GM21529 (cell line): ENCODE data around the gene LRPPRC.
"Not testable (repeated sequence)": the region's sequence is repeated elsewhere in the genome, so short reads cannot be mapped to it uniquely, and the experiment has no call there.

Source experiments
- ATAC-seq: cut with Tn5 transposase; IDR thresholded peaks from one replicate; pipeline ENCODE4 v1.9.1; 2021; ENCODE audit not compliant: unreplicated experiment

LRPPRC gene

DNA sequence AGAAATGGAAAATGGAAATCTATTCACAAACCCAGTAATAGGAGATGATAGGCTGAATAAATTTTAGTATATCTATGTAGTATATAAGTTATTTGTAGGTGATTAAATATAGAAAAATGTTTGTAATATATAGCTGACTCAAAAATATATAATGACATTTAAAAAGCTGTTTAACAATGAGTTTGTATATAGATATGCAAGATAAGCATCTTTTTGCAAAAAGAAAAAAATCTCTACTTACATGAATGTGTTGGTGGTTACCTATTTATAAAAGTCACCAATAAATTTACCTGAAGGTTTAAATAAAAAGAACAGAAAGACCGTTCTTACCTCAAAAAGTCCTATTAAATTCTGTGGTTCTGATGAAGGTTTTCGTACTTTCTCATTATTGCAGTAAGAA, 71.3 kb downstream of the LRPPRC start:
- ATAC-seq, result no peak

DNA sequence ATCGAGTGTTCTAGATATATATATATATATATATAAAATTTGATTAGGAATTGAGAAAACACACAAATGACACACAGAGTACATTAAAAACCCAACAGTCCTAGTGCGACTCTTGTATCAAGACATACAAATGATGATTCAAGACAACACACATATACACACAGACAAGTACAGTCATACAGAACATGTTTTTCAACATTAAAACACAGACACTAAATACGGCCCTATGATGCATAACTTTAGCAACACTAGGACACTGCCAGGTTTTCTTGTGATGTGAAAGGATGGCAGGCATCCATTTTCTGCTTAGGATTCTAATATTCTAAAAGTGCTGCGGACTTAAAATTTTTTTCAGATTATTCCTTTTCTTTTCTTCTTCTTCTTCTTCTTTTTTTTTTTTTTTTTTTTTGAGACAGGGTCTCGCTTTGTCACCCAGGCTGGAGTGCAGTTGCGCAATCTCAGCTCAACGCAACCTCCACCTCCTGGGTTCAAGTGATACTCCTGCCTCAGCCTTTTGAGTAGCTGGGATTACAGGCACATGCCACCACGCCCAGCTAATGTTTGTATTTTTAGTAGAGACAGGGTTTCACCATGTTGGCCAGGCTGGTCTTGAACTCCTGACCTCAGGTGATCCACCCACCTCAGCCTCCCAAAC, 84.5 kb downstream of the LRPPRC start:
- ATAC-seq, result not testable (repeated sequence)

GRCh38 chr2:43906448-43907109, 89.2 kb downstream of the LRPPRC start:
- no peak for ATAC-seq

DNA sequence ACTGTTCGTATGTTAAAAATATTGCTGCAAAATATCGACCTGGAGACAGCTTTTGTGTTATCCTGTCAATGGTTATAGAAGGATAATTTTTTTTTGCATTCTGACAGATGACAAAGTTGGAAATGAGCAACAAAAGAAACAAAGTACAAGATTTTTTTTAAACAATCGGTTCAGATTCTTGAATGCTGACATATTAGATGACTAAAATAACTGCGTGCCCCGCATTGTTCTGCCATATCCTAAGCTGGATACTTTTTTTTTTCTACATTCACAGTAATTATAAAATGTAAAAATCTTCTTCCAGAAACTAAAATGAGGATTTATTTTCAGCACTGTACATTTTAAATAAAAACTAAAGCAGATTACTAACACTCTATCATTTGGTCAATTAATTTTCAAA, 89.9 kb downstream of the LRPPRC start:
- ATAC-seq, result no peak

- ATAC-seq, result no peak
Measured at GRCh38 chr2:43905371-43905803, 90.4 kb downstream of the LRPPRC start.

- no peak for ATAC-seq
Measured at GRCh38 chr2:43899589-43899988, 96.2 kb downstream of the LRPPRC start.

DNA sequence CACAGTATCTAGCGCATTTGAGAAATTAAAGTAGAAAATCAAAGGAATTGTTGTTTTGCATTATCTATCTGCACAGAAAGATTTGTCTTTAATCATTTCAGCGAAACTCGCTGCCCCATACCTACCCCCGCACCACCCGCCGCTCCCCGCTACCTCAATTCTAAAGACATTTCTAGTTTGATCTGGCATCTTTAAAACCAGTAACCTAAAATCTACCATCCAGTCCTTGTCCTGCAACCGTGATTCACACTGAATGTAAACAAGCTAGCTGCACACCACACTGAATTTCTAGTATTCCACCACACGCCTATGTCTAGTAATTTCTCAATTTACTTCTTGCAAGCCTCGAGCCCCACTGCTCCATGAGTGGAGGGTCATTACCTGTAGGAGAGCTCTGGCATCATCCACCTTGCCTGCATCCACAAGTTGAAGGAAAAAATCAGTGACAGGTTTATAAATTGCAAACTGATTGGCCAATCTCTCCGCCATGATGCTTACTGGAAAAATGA, 96.9 kb downstream of the LRPPRC start:
- no peak for ATAC-seq

GRCh38 chr2:43898134-43898837, 97.5 kb downstream of the LRPPRC start:
- ATAC-seq, result no peak

- ATAC-seq, result no peak
Measured at GRCh38 chr2:43897492-43897891, 98.3 kb downstream of the LRPPRC start.

DNA sequence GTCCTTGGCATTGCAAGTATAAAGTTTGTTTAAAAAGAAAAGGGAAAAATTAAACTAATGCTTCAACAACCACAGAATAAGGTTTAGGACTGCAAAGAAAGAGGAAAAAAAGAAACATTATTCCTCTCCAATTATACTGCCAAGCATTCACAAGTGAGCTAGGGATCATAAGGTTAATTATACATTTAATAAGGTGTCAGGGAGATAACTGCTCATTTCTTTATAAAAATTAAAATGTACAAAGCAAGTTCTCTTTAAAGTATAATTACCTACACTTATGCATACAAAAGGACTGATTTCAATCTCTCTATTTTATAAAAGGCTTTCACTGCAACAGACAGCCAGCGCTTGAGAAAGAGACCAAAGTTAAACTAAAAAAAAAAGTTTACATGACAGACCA, 98.9 kb downstream of the LRPPRC start:
- no peak for ATAC-seq

DNA sequence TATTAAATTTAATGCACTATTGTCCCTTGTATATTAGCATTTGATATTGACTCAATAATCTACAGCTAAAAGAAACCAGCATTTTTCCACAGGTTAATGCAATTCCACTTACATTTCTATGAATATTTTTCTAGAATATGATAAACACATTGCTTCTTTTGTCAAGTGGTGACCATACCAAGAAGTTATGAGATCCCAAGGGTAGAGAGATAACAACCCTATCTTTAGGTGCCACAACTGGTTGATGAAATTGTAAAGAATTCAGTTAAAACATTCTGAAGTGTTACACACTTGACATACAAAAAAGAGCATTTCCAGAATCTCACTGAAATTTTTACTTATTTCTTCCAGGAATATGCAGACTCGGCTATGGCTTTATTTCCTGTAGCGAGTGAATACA, 101.0 kb downstream of the LRPPRC start:
- ATAC-seq, result no peak

GRCh38 chr2:43890855-43891254, 104.9 kb downstream of the LRPPRC start:
- no peak for ATAC-seq

GRCh38 chr2:43889416-43889815, 106.4 kb downstream of the LRPPRC start:
- no peak for ATAC-seq

- ATAC-seq, result no peak
Measured at GRCh38 chr2:43887176-43887575, 108.6 kb downstream of the LRPPRC start.

DNA sequence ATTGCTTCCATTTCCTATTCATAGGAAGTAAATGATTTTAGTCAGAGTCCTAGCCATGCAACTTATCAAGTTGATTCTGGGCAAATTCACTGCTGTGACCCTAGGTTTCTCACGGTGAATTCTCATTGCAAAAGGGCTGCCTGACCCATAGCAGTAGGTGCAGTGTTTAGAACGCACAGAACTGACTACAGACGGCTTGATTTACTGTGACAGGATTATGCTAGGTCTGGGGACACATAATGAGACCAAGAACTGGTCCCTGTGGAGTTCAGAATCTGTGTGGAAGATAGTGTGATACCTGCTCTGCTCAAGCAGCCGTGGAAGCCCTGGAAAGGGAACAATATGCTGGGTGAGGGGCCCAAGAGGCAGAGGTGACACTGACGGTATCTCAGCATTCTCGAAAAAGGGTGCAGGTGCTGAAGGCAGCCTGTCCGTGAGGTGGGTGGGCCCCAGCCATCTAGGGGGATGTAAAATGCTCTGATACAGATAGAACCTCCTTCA, 110.6 kb downstream of the LRPPRC start:
- no peak for ATAC-seq

DNA sequence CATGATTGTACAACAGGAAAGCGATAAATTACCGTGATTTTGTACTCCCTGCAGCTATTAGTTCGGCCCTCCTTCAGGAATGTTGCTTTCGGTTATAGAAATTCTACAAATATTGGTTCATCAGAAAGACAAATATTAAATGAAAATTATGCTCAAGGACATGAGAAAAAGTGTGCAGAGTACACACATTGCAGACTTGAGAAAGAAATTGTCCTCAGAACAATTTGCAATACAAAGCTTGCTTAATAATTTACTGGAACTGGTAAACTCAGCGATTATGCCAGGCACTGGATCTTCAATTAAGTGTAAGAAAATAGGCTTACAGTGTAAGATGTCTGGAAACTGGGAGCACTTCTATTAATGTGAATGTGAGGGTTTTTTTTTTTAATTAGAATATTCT, 111.1 kb downstream of the LRPPRC start:
- no peak for ATAC-seq

DNA sequence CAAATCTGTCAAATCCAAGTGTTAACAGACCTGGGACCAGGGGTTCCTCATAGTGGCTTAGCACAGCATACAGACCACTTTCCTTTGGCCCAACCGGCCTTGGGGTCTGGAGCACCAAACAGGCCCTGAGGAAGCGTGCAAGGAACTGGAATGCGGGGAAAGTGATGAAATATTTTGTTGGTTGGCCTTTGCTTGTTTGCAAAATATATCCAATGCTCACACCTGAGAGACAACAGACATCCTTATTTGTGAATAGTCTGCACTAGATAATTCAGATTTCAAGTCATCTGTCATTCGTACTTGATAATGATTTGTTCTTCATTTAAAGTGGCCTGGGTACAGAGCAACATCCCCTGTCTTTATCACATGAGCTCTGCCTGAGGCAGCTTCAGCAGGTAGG, 113.5 kb downstream of the LRPPRC start:
- ATAC-seq, result no peak

DNA sequence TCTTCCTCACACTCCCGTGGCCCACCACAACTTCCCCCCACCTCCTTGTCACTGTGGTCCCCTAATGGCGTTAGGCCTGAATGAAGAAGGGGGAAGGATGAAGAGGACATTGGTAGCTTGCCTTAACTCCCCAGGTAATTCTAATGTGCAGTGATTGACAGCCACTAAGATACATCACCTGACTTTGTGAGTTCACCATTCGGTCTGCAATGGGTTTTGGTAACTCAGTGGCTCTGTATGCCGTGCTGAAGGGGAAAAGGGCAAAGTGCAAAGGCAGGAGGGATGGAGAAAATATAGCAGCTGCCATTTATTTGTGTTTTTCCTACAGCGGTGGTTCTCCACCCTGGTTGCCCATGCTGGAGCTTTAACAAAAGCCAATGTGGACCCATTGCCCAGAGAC, 114.8 kb downstream of the LRPPRC start:
- no peak for ATAC-seq

GRCh38 chr2:43880471-43880870, 115.3 kb downstream of the LRPPRC start:
- ATAC-seq, result no peak

DNA sequence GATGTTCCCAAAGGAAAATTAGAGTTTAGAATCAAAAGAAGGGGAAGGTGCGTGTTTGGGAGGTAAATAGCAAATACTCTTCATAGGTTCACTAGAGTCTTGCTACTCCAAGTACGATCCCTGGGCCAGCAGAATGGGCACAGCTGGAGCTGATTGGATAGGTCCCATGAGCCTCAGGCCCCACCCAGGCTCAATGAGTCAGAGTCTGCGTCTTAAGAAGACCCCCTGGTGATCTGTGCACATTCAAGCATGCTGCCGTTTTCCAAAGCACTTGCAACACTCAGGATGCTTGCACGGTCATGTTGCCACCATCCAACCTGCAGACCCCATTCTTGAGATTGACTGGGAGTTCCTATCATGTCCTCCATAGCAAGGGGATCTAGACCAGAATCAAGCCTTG, 116.5 kb downstream of the LRPPRC start:
- no peak for ATAC-seq

DNA sequence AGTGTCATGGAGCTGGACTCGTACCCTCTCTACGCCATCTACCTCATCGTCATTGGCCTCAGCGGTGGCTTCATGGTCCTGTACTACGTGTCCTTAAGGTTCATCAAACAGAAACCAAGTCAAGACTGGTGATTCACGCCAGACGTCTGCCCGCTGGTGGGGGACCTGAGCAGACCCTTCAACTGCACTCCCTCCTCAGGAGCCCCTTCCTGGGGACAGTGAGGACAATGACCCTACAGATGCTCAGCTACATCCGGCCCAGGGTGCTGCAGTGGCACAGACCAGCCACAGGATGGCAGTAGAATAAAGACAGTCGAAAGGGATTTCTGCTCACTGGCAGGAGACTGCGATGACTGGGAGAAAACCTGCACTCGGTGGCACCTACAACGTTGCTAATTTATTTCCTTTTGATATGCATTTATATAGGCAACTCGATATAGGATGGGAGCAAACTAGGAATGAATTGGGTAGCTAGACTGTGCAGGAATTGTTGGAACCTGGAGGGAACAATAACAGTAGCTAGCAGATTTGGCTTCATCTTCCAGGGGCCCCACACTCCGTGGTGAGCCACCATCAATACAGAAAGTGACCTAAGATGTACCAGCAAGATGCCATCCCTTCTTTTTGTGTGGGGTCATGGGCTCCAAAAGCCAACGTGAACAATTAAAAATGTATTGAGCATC, 117.9 kb downstream of the LRPPRC start:
- peak; percentile 80 for ATAC-seq
